ENCODE data around the gene RBM5. TPM values are rescaled to one million over a fixed set of nuclear protein-coding genes. Genes with fewer than 3 reads are reported as not detected.
"Not testable (repeated sequence)": the region's sequence is repeated elsewhere in the genome, so short reads cannot be mapped to it uniquely, and the experiment has no call there.

Gene RBM5
- total and polyA plus RNA-seq, 2 experiments from 2014 or later, result 44.9 to 111 TPM

- H3K27me3 ChIP-seq (ENCODE audit: insufficient read depth), result no peaks in the 10 kb centered on the region
- peaks cover 5% of the 10 kb centered on the region; the same call in 2 of the 3 replicates for H3K9me3 Mint-ChIP-seq
- TF ChIP-seq NANOG (IDR thresholded peaks at IDR 0.05; ENCODE audit: borderline replicate concordance) (no peak), ZNF462 (CRISPR knock-in tag; IDR thresholded peaks at IDR 0.05) (no peak), POLR2AphosphoS5 (IDR thresholded peaks at IDR 0.05; ENCODE audit: low read depth) (no peak), JUNB (IDR thresholded peaks at IDR 0.05; ENCODE audit: unreplicated experiment) (no peak), REST (IDR thresholded peaks at IDR 0.05; ENCODE audit: unreplicated experiment) (no peak), EZH2 (IDR thresholded peaks at IDR 0.05; ENCODE audit: low read depth, unreplicated experiment) (no peak), STAT1 (IDR thresholded peaks at IDR 0.05; ENCODE audit: unreplicated experiment) (no peak), CREB1 (CRISPR knock-in tag; IDR thresholded peaks at IDR 0.05; ENCODE audit: low read depth) (no peak), CTCF (conservative IDR thresholded peaks at IDR 0.05; ENCODE audit: low read depth in 2 of 2) (no peak), ETS1 (IDR thresholded peaks at IDR 0.05) (no peak)
Observed at GRCh38 chr3:50078622-50079021, 10.1 kb upstream of the RBM5 start.

GRCh38 chr3:50084951-50085350, 3.8 kb upstream of the RBM5 start:
- not testable (repeated sequence) for H3K27me3 ChIP-seq (ENCODE audit: insufficient read depth); ATAC-seq; H3K4me1 ChIP-seq (ENCODE audit: insufficient read depth); H3K36me3 ChIP-seq (ENCODE audit: insufficient read depth); H3K4me2 ChIP-seq; H3K4me3 Mint-ChIP-seq; H4K20me1 ChIP-seq (replicated peaks; ENCODE audit: insufficient read depth); H3K27ac ChIP-seq (ENCODE audit: low read depth); DNase-seq (ENCODE audit: low spot score); H3F3A ChIP-seq (replicated peaks; ENCODE audit: low read depth); H3K27ac Mint-ChIP-seq; H3K9me2 ChIP-seq (ENCODE audit: insufficient read depth); H3K4me1 Mint-ChIP-seq; H2AFZ ChIP-seq; H3K4me3 ChIP-seq
- H3K9me3 Mint-ChIP-seq, result peaks cover 21% of the 10 kb centered on the region
- peaks cover 16% of the 10 kb centered on the region for H3K27me3 Mint-ChIP-seq (ENCODE audit: insufficient read depth, low read depth, poor library complexity)
- H3K36me3 Mint-ChIP-seq (ENCODE audit: low read depth), result peaks cover 13% of the 10 kb centered on the region
- peaks cover 12% of the 10 kb centered on the region for H3K79me2 ChIP-seq (replicated peaks; ENCODE audit: insufficient read depth)

More at GRCh38 chr3:50078622-50079021, 10.1 kb upstream of the RBM5 start:
- Mint-ChIP-seq H3K4me3 (no peak overlapping the region), H3K36me3 (ENCODE audit: low read depth) (peaks cover 31% of the 10 kb centered on the region), H3K27ac (no peak overlapping the region), H3K4me1 (no peaks in the 10 kb centered on the region), H3K27me3 (ENCODE audit: insufficient read depth, low read depth, poor library complexity) (peaks cover 7% of the 10 kb centered on the region)
- DNase-seq (ENCODE audit: low spot score), result no peak
- Histone ChIP-seq H3K4me3 (no peak overlapping the region), H3K36me3 (ENCODE audit: insufficient read depth) (peaks cover 13% of the 10 kb centered on the region), H3K4me1 (ENCODE audit: insufficient read depth) (no peaks in the 10 kb centered on the region), H3K9me2 (ENCODE audit: insufficient read depth) (no peaks in the 10 kb centered on the region), H2AFZ (no peak overlapping the region), H4K20me1 (replicated peaks; ENCODE audit: insufficient read depth) (0 out of 2 replicates have a peak, but pooled peaks cover 6% of the 10 kb centered on the region), H3F3A (replicated peaks; ENCODE audit: low read depth) (0 out of 2 replicates have a peak, but pooled peaks cover 4% of the 10 kb centered on the region), H3K4me2 (no peak overlapping the region), H3K79me2 (replicated peaks; ENCODE audit: insufficient read depth) (no peaks in the 10 kb centered on the region), H3K27ac (ENCODE audit: low read depth) (no peak overlapping the region)
- no peak for ATAC-seq
